Dermis microvascular lymphatic vessel endothelial cell (primary cell): ENCODE data around the gene SLC9A9. TPM values are rescaled to one million over a fixed set of nuclear protein-coding genes. Genes with fewer than 3 reads are reported as not detected.
"Not testable (repeated sequence)": the region's sequence is repeated elsewhere in the genome, so short reads cannot be mapped to it uniquely, and the experiment has no call there.

ENCODE experiments used
- DNase-seq, 2 donors: peaks; one replicate each; pipeline versions ENCODE4 v3.0.0 to v3.0.0-alpha.2; 2010; ENCODE audit warnings: low read depth in 2 of 2
- total RNA-seq: library from RNA; depleted of rRNA; stranded (reverse); fragments of >200 nt; gene quantifications from 2 replicates; pipeline ENCODE4 v1.2.1, GENCODE V29; 2014

Gene SLC9A9
- total RNA-seq, 1 donor from 2014 or later, result 3.9 TPM

- no peak for DNase-seq
Measured at GRCh38 chr3:143295201-143296080, 552.8 kb downstream of the SLC9A9 start.

- DNase-seq, result no peak
Measured at GRCh38 chr3:143294188-143294587, 554.1 kb downstream of the SLC9A9 start.

- peak; percentile 29 to 30 for DNase-seq
Measured at GRCh38 chr3:143291836-143292447, 556.3 kb downstream of the SLC9A9 start.

GRCh38 chr3:143288944-143289343, 559.3 kb downstream of the SLC9A9 start:
- DNase-seq, result no peak

GRCh38 chr3:143287403-143287802, 560.9 kb downstream of the SLC9A9 start:
- peak in 1 of 2 donors; percentile 12 for DNase-seq

GRCh38 chr3:143286392-143287010, 561.8 kb downstream of the SLC9A9 start:
- DNase-seq, result no peak

- no peak for DNase-seq
Measured at GRCh38 chr3:143283432-143284128, 564.7 kb downstream of the SLC9A9 start.

- DNase-seq, result no peak
Measured at GRCh38 chr3:143280984-143281383, 567.3 kb downstream of the SLC9A9 start.

GRCh38 chr3:143279567-143279966, 568.7 kb downstream of the SLC9A9 start:
- DNase-seq, result not testable (repeated sequence)

GRCh38 chr3:143278721-143279120, 569.5 kb downstream of the SLC9A9 start:
- no peak for DNase-seq

- no peak for DNase-seq
Measured at GRCh38 chr3:143277531-143277930, 570.7 kb downstream of the SLC9A9 start.

- no peak for DNase-seq
Measured at GRCh38 chr3:143276592-143276991, 571.7 kb downstream of the SLC9A9 start.

- DNase-seq, result no peak
Measured at GRCh38 chr3:143273975-143274690, 574.1 kb downstream of the SLC9A9 start.

- no peak for DNase-seq
Measured at GRCh38 chr3:143271136-143271535, 577.1 kb downstream of the SLC9A9 start.

- no peak for DNase-seq
Measured at GRCh38 chr3:143269741-143270140, 578.5 kb downstream of the SLC9A9 start.

- DNase-seq, result no peak
Measured at GRCh38 chr3:143267989-143268388, 580.3 kb downstream of the SLC9A9 start.

- peak in 1 of 2 donors; percentile 12 for DNase-seq
Measured at GRCh38 chr3:143266927-143267326, 581.3 kb downstream of the SLC9A9 start.

GRCh38 chr3:143266511-143266910, 581.8 kb downstream of the SLC9A9 start:
- no peak for DNase-seq

- no peak for DNase-seq
Measured at GRCh38 chr3:143265501-143266070, 582.7 kb downstream of the SLC9A9 start.

GRCh38 chr3:143263852-143264513, 584.3 kb downstream of the SLC9A9 start:
- DNase-seq, result no peak
